Lower leg skin (tissue), 3 donors: ENCODE results near the gene HBEGF.

Experiments used
- CTCF ChIP-seq, 3 donors: fragments of 450-650 bp; IDR thresholded peaks; one replicate each; pipeline ENCODE4 v1.5.1; 2016; ENCODE audit warnings: antibody characterized with exemption in 3 of 3, mild to moderate bottlenecking in 3 of 3, moderate library complexity in 2 of 3
- POLR2A ChIP-seq, 2 donors: fragments of 450-650 bp; IDR thresholded peaks; one replicate each; pipeline ENCODE4 v1.6.1; 2016 to 2017; ENCODE audit warnings: antibody characterized with exemption in 2 of 2, mild to moderate bottlenecking in 1 of 2, moderate library complexity in 1 of 2

- TF ChIP-seq CTCF (IDR thresholded peaks at IDR 0.05) (no peak), POLR2A (IDR thresholded peaks at IDR 0.05) (no peak)
Measured at GRCh38 chr5:140362311-140362710, 15.9 kb upstream of the HBEGF start.
